Stomach (tissue), 9 donors: ENCODE data around the gene PTGER3. TPM values are rescaled to one million over a fixed set of nuclear protein-coding genes. Genes with fewer than 3 reads are reported as not detected.
A peak's percentile ranks its signal among the peaks of the same experiment; 100 is the strongest.

Experiments used
- DNase-seq, 2 donors: peaks; one replicate each; pipeline versions ENCODE4 v3.0.0 to v3.0.0-alpha.2; 2013 to 2019
- H3K27ac ChIP-seq, 5 donors: fragments of 200-600 bp in 4 of 5; sonication (generic) in 4 of 5; one replicate each; pipeline ENCODE4 v1.5.1; 2013 to 2019; ENCODE audit warnings: mild to moderate bottlenecking in 1 of 5, moderate library complexity in 1 of 5
- H3K27me3 ChIP-seq, 3 donors: fragments of 200-600 bp; sonication (generic); one replicate each; pipeline ENCODE4 v1.5.1; 2017 to 2019; ENCODE audit warnings: mixed run types in 1 of 3
- H3K36me3 ChIP-seq, 4 donors: fragments of 200-600 bp; sonication (generic); 1 replicate in 3 of 4; 2 replicates in 1 of 4; pipeline ENCODE4 v1.5.1; 2016 to 2019
- H3K4me1 ChIP-seq, 4 donors: fragments of 200-600 bp; sonication (generic); one replicate each; pipeline ENCODE4 v1.5.1; 2016 to 2019
- H3K4me3 ChIP-seq, 4 donors: fragments of 200-600 bp; sonication (generic) in 3 of 4; one replicate each; pipeline ENCODE4 v1.5.1; 2016 to 2019; ENCODE audit warnings: mild to moderate bottlenecking in 1 of 4
- H3K9me3 ChIP-seq, 4 donors: fragments of 200-600 bp; sonication (generic); one replicate each; pipeline ENCODE4 v1.5.1; 2016 to 2019
- CTCF ChIP-seq, 7 experiments: fragments of 450-650 bp in 4 of 7; fragments of 200-600 bp in 3 of 7; sonication (generic) in 3 of 7; IDR thresholded peaks; one replicate each; pipeline ENCODE4 v1.5.1; 2016 to 2019; ENCODE audit warnings: antibody characterized with exemption in 7 of 7, control low read depth in 2 of 7, mild to moderate bottlenecking in 1 of 7
- EP300 ChIP-seq: sonication (generic); formaldehyde crosslinking; IDR thresholded peaks from one replicate; pipeline ENCODE4 v1.6.1; 2017; ENCODE audit warnings: antibody characterized with exemption
- POLR2A ChIP-seq, 4 donors: fragments of 450-650 bp; IDR thresholded peaks; one replicate each; pipeline ENCODE4 v1.6.1; 2016; ENCODE audit warnings: antibody characterized with exemption in 4 of 4, control low read depth in 2 of 4, mild to moderate bottlenecking in 1 of 4, moderate library complexity in 1 of 4
- POLR2AphosphoS5 ChIP-seq, 3 donors: sonication (generic); formaldehyde crosslinking; IDR thresholded peaks; one replicate each; pipeline ENCODE4 v1.6.1; 2016; ENCODE audit warnings: antibody characterized with exemption in 3 of 3
- WGBS, 5 donors: extraction: QIAGEN DNeasy Blood & Tissue Kit in 3 of 5; methylation state at CpG; one replicate each; pipeline versions ENCODE4 v1.1.5 to v1.1.7; 2013 to 2018; 5-methylcytosine and 5-hydroxymethylcytosine counted together
- intact Hi-C: fragments of 100-400 bp; cut with DNase I; formaldehyde crosslinking; loops from one replicate; pipeline ENCODE4 v1.15.1; 2023; ENCODE audit warnings: low total_unique reads
- polyA plus RNA-seq, 3 donors: library from polyadenylated mRNA; stranded (reverse); fragments of 200-250 nt; gene quantifications; one replicate each; pipeline ENCODE4 v1.2.3, GENCODE V29; 2013
- total RNA-seq, 5 donors: library from RNA; depleted of rRNA; stranded (reverse); fragments of >200 nt; gene quantifications; one replicate each; pipeline versions ENCODE4 v1.1.0 to v1.2.3, GENCODE V29; 2014 to 2016
- donor health status: healthy with polysubstance abuse.
- donor health status: Bipolar disorder and iron deficiency.
- donor health status: healthy.

Gene PTGER3
- total and polyA plus RNA-seq, 8 donors = 2.3 to 44.3 (median 15.2) TPM

GRCh38 chr1:71080230-71080738 lies 32.7 kb upstream of the PTGER3 start:
- Histone ChIP-seq H3K4me3 (peak overlapping the region; percentile 59 to 89 (median 84)), H3K27me3 (peaks cover 0 to under 1% (median 0%) of the 10 kb centered on the region in 3 donors), H3K36me3 (peaks cover 20 to 34% (median 33%) of the 10 kb centered on the region in 4 donors), H3K27ac (peak overlapping the region; percentile 85 to 91 (median 89)), H3K9me3 (no peaks in the 10 kb centered on the region), H3K4me1 (peaks cover 12 to 42% (median 28%) of the 10 kb centered on the region in 4 donors)
- TF ChIP-seq POLR2AphosphoS5 (IDR thresholded peaks at IDR 0.05) (no peak), CTCF (IDR thresholded peaks at IDR 0.05) (no peak), POLR2A (IDR thresholded peaks at IDR 0.05) (no peak), EP300 (no peak)
- peak in 1 of 2 donors; percentile 63 for DNase-seq
- 0 to 1% (median 0%) methylated on average over 17 of the region's 17 CpGs for WGBS, 5 donors
- intact Hi-C loops = no loop called here

GRCh38 chr1:71074681-71075080 lies 27.1 kb upstream of the PTGER3 start:
- H3K36me3 ChIP-seq = peaks cover 42 to 89% (median 87%) of the 10 kb centered on the region in 4 donors
- TF ChIP-seq CTCF (IDR thresholded peaks at IDR 0.05) (no peak), EP300 (no peak), POLR2A (IDR thresholded peaks at IDR 0.05) (no peak), POLR2AphosphoS5 (IDR thresholded peaks at IDR 0.05) (no peak)
- WGBS, 5 donors = 88 to 100% (median 90%) methylated on average over 1 of the region's 1 CpG
- H3K4me3 ChIP-seq = no peak overlapping the region
- no peaks in the 10 kb centered on the region for H3K27me3 ChIP-seq
- H3K4me1 ChIP-seq = peaks cover 10 to 34% (median 21%) of the 10 kb centered on the region in 4 donors
- H3K27ac ChIP-seq = no peak overlapping the region
- DNase-seq = no peak
- no peaks in the 10 kb centered on the region for H3K9me3 ChIP-seq
- intact Hi-C loops = no loop called here

GRCh38 chr1:71072273-71072672 lies 24.7 kb upstream of the PTGER3 start:
- peaks cover 59 to 100% (median 98%) of the 10 kb centered on the region in 4 donors for H3K36me3 ChIP-seq

GRCh38 chr1:71071720-71072119 lies 24.1 kb upstream of the PTGER3 start:
- peaks cover 59 to 100% (median 98%) of the 10 kb centered on the region in 4 donors for H3K36me3 ChIP-seq
- H3K9me3 ChIP-seq = no peaks in the 10 kb centered on the region
- no peak for TF ChIP-seq POLR2A (IDR thresholded peaks at IDR 0.05)
- no peak for TF ChIP-seq CTCF (IDR thresholded peaks at IDR 0.05)
- TF ChIP-seq EP300 = no peak
- no peak for TF ChIP-seq POLR2AphosphoS5 (IDR thresholded peaks at IDR 0.05)
- no peak overlapping the region for H3K4me3 ChIP-seq
- H3K4me1 ChIP-seq = peaks cover 0 to 10% (median 3%) of the 10 kb centered on the region in 4 donors
- H3K27me3 ChIP-seq = no peaks in the 10 kb centered on the region
- intact Hi-C loops = no loop called here
- H3K27ac ChIP-seq = no peak overlapping the region
- 78 to 88% (median 84%) methylated on average over 4 of the region's 4 CpGs for WGBS, 5 donors
- DNase-seq = no peak

More at GRCh38 chr1:71072273-71072672, 24.7 kb upstream of the PTGER3 start:
- no peak for TF ChIP-seq CTCF (IDR thresholded peaks at IDR 0.05)
- TF ChIP-seq POLR2AphosphoS5 (IDR thresholded peaks at IDR 0.05) = no peak
- no peak for TF ChIP-seq POLR2A (IDR thresholded peaks at IDR 0.05)
- TF ChIP-seq EP300 = no peak
- no peak overlapping the region for H3K4me3 ChIP-seq
- no peaks in the 10 kb centered on the region for H3K27me3 ChIP-seq
- no peak overlapping the region for H3K27ac ChIP-seq
- no peak for DNase-seq
- intact Hi-C loops = no loop called here
- H3K4me1 ChIP-seq = peaks cover 0 to 10% (median 5%) of the 10 kb centered on the region in 4 donors
- no peaks in the 10 kb centered on the region for H3K9me3 ChIP-seq
